OCI-LY7 (cell line): Measurements from ENCODE around the gene BRI3.

Experiments
- EZH2phosphoT487 ChIP-seq: fragments of 200-600 bp; sonication (generic); IDR thresholded peaks from 2 replicates; pipeline ENCODE4 v1.6.1; 2018; ENCODE audit warnings: low read depth, borderline replicate concordance, mild to moderate bottlenecking, mixed run types, antibody characterized with exemption, low read length, moderate library complexity, mixed read lengths
- TF ChIP-seq, protein P1 (sequence below): fragments of 200-600 bp; sonication (generic); conservative IDR thresholded peaks from 2 replicates; pipeline ENCODE4 v1.5.1; 2014; ENCODE audit warnings: mild to moderate bottlenecking, antibody characterized with exemption, low read length, moderate library complexity, mixed read lengths

GRCh38 chr7:98341106-98341505 lies 59.6 kb downstream of the BRI3 start:
- TF ChIP-seq, protein P1, sequence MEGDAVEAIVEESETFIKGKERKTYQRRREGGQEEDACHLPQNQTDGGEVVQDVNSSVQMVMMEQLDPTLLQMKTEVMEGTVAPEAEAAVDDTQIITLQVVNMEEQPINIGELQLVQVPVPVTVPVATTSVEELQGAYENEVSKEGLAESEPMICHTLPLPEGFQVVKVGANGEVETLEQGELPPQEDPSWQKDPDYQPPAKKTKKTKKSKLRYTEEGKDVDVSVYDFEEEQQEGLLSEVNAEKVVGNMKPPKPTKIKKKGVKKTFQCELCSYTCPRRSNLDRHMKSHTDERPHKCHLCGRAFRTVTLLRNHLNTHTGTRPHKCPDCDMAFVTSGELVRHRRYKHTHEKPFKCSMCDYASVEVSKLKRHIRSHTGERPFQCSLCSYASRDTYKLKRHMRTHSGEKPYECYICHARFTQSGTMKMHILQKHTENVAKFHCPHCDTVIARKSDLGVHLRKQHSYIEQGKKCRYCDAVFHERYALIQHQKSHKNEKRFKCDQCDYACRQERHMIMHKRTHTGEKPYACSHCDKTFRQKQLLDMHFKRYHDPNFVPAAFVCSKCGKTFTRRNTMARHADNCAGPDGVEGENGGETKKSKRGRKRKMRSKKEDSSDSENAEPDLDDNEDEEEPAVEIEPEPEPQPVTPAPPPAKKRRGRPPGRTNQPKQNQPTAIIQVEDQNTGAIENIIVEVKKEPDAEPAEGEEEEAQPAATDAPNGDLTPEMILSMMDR: no peak
- no peak for TF ChIP-seq EZH2phosphoT487
